ENCODE measurements around the gene SLC25A21. TPM values are rescaled to one million over a fixed set of nuclear protein-coding genes. Genes with fewer than 3 reads are reported as not detected.

SLC25A21 gene
- polyA plus RNA-seq, 3 donors = 0.24 to 0.54 (median 0.34) TPM

GRCh38 chr14:36661506-36662257 lies 510.7 kb downstream of the SLC25A21 start, which contains the start of gene PAX9:
Gene PAX9, plus strand, starts transcription at chr14:36661860. Its CDS starts 230 bp downstream, at chr14:36662090.
- no peak within 1 kb of the TSS for H3K27ac ChIP-seq (ENCODE audit: low read depth, low read length)
- WGBS, 3 donors = 2% methylated on average over 42 to 44 of the region's 44 CpGs

DNA sequence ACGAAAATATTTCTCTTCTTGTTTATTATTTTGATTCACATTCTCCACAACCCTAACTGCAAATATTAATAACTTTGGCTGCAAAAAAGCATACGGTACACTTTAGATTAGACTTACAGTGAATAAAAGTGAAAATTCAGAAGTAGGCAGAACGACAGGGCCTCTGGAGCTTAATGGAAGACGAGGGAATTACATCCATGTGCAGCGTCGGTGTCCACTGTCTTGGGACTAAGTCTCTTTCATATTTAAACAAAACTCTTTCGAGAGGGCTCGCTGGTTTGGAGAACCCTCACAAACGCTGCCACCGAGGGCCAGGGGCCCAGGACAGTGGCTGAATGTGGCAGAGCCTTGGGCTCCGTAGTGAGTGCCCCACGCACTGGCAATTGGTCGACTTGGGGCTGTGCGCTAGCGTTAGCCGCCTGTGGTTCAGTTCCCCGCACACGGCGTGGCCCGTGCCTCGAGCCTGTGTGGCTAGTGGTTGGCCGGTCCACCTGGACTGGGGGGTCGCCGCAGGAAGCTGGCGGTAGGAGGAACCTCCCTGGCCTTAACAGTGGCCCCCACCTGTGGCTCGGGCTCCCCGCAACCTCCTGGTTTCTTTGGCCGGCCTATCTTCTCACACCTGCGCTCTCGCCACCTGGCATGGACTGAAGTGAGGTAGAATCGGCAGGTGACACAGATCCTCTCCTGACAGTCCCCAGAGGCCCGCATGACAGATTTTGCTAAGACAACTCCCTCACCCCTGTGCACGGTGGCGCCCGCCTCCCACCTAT lies 511.5 kb downstream of the SLC25A21 start:
- H3K27ac ChIP-seq (ENCODE audit: low read depth, low read length) = no peak overlapping the region
- 6 to 9% (median 7%) methylated on average over 32 to 35 of the region's 35 CpGs for WGBS, 3 donors

- 9 to 13% (median 10%) methylated on average over 19 of the region's 19 CpGs for WGBS, 3 donors
- H3K27ac ChIP-seq (ENCODE audit: low read depth, low read length) = no peak overlapping the region
Measured at GRCh38 chr14:36659822-36660735, 512.3 kb downstream of the SLC25A21 start.

GRCh38 chr14:36659010-36659821 lies 513.2 kb downstream of the SLC25A21 start:
- WGBS, 3 donors = 5 to 9% (median 9%) methylated on average over 35 of the region's 35 CpGs

GRCh38 chr14:36658123-36659009 lies 514.0 kb downstream of the SLC25A21 start:
- H3K27ac ChIP-seq (ENCODE audit: low read depth, low read length) = no peak overlapping the region
- 3 to 6% (median 6%) methylated on average over 52 to 55 of the region's 55 CpGs for WGBS, 3 donors

More at GRCh38 chr14:36659010-36659821, 513.2 kb downstream of the SLC25A21 start:
- no peak overlapping the region for H3K27ac ChIP-seq (ENCODE audit: low read depth, low read length)

GRCh38 chr14:36657399-36658122 lies 514.8 kb downstream of the SLC25A21 start:
- no peak overlapping the region for H3K27ac ChIP-seq (ENCODE audit: low read depth, low read length)
- 2 to 3% (median 3%) methylated on average over 53 to 55 of the region's 55 CpGs for WGBS, 3 donors

DNA sequence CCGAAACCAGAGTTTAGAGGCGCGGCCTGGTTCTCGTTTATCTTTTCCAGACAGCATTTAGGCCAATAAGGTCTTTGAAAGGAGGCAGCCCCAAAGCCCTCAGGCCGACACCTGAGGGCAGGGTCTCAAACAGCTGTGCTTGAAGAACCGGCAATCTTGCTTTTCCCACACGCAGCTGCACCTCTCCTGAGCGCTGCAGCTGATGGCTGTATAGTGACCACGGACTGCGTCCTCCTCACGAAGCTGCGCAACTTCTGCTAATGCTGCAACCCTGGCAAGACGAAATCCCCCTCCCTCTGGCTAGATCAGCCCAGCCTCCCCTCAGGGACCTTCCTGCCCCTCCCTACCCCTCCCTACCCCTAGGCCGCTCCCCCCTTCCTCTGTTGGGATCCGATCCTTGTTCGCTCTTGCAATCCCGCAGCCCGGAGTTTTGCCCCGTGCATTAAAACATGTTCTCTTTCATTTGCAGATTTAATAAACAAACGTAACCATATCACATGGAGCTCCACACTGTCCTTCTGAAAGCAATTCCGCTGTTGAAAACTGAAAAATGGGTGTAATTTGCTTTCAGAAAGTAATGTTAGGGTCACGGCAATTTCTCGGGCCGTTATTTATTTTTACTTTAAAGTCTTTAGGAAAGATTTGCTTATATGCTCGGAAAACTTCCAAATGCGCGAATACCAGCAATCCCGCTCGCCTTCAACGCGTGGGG lies 515.6 kb downstream of the SLC25A21 start:
- WGBS, 3 donors = 5 to 8% (median 7%) methylated on average over 31 of the region's 31 CpGs

DNA sequence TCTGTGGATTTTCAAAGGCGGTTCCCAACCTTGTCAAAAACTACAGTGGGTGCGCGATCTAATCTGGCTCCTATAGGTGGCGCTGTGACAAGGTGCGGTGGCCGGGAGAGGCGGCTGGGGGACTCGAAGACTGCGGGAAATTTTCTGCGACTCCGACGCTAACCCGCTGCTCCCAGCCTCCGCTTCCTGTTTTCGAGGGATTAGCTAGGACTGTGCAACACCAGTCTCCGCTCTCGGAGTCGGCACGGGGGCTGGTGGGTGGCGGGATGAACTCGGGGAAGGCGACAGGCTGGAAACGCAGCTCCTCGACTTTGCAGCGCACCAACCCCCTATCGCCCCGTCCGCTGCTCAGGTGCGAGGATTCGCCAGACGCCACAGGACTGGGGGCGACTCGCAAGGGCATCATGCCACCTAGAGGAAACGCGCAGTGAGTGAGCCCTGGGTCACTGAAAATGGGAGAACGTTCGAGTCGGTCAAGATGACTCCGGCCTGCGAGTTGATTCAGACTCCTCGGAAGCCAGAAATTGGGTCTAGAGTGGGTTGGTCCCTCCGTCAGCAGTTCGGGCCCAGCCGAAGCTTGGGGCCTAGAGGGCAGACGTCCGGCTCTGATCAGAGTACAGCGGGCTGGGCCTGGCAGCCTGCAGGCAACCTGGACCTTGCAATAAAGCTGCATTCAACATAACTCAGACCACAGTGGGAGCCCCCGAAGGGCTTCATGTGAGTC lies 516.3 kb downstream of the SLC25A21 start:
- 5 to 6% (median 5%) methylated on average over 48 of the region's 48 CpGs for WGBS, 3 donors
- no peak overlapping the region for H3K27ac ChIP-seq (ENCODE audit: low read depth, low read length)

More for the DNA sequence above, 515.6 kb downstream of the SLC25A21 start:
- no peak overlapping the region for H3K27ac ChIP-seq (ENCODE audit: low read depth, low read length)

GRCh38 chr14:36655571-36655962 lies 516.8 kb downstream of the SLC25A21 start:
- no peak overlapping the region for H3K27ac ChIP-seq (ENCODE audit: low read depth, low read length)
- WGBS, 3 donors = 6 to 14% (median 12%) methylated on average over 11 of the region's 11 CpGs

DNA sequence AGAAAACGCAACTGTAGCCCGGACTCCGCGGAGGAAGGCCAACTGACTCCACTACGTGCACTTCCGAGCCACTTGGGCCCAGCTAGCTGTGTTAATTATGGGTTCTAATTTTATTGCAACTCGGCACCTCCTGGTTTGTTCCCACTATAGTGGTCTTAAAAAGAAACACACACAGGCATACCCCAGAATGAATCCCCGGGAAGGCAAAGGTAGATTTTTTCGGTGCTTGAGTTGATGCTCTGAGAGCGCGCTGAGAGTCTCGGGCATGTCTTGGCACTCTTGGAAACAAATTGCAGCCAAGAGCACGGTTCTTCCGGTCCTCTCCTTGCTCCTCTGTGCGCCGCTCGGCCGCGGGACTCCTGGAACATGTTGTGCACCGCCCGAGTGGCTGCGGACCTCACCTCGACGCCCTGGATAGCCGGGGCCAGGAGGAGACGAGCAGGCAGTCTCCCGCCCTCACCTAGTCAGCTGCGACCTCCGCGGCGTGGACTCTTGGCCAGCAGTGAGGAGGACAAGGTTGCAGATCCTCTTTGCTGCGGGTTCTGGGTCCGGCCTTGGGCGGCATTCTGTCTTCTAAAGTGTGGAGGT lies 517.5 kb downstream of the SLC25A21 start:
- WGBS, 3 donors = 4 to 13% (median 7%) methylated on average over 28 to 34 of the region's 34 CpGs
- H3K27ac ChIP-seq (ENCODE audit: low read depth, low read length) = no peak overlapping the region

GRCh38 chr14:36653962-36654793 lies 518.2 kb downstream of the SLC25A21 start:
- WGBS, 3 donors = 7 to 8% (median 7%) methylated on average over 31 of the region's 31 CpGs
- no peak overlapping the region for H3K27ac ChIP-seq (ENCODE audit: low read depth, low read length)

- 26 to 38% (median 28%) methylated on average over 3 of the region's 3 CpGs for WGBS, 3 donors
- H3K27ac ChIP-seq (ENCODE audit: low read depth, low read length) = no peak overlapping the region
Measured at GRCh38 chr14:36653413-36653812, 519.0 kb downstream of the SLC25A21 start.

DNA sequence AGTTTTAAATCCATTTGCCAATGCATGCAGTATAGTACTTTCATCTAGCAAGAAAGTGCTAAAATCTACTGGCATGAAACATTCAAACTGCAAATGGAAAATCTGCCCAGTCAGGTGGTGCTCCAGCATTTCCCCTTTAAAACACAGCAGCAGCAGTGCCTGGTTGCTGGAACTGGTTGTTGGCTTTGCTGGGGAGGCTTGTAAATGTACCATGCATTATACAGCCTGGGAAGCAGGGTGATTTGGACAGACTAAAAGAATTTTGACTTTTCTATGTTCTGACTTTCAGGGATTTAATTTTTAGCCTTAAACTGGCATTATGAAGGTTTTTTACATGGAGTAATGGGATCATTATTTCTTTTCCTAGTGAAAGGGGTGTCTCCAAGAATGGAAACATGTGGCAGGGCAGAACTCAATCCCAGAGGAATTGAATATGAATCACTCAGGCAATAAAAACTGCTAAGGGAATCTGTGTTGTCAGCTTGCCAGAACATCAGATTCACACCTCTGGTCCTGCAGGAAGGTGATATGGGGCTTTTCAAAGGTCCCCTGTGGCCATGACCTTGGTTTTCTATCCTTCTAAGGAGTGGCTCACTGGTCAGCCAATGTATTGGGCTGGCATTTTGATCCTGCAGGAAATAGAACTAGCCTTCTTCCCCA lies 519.7 kb downstream of the SLC25A21 start:
- no peak overlapping the region for H3K27ac ChIP-seq (ENCODE audit: low read depth, low read length)

Measured in adipose tissue (tissue), 3 donors.